Stimulated activated CD4-positive, alpha-beta T cell treated with anti-CD3 and anti-CD28 coated beads, TNF-alpha, amount 100 ng/mL, for 24 hours (primary cell): ENCODE results near the gene TSR1.
A peak's percentile ranks its signal among the peaks of the same experiment; 100 is the strongest.

Experiments used
- DNase-seq, 3 experiments: peaks; one replicate each; pipeline ENCODE4 v3.0.0-alpha.2; 2020; ENCODE audit warnings: low read depth in 3 of 3

The TSR1 gene

GRCh38 chr17:2336215-2336851 is at the start of gene TSR1:
TSR1 (minus strand) TSS chr17:2336457; CDS start chr17:2336427, 30 bp downstream.
- DNase-seq: peak; percentile 81 to 90 (median 86)

GRCh38 chr17:2385240-2386210 is 49.3 kb upstream of the TSR1 start:
- DNase-seq: no peak

- DNase-seq: no peak
These were observed 48.3 kb upstream of the TSR1 start for GRCh38 chr17:2384439-2385127.

- no peak for DNase-seq
These were observed 47.4 kb upstream of the TSR1 start for GRCh38 chr17:2383628-2384167.

- no peak for DNase-seq
These were observed 44.8 kb upstream of the TSR1 start for GRCh38 chr17:2380950-2381649.

- DNase-seq: no peak
These were observed 44.1 kb upstream of the TSR1 start for GRCh38 chr17:2380226-2380922.

GRCh38 chr17:2379489-2380225 is 43.4 kb upstream of the TSR1 start:
- no peak for DNase-seq

- DNase-seq: no peak
These were observed 42.6 kb upstream of the TSR1 start for GRCh38 chr17:2378905-2379304.

GRCh38 chr17:2377659-2378058 is 41.4 kb upstream of the TSR1 start:
- DNase-seq: no peak

- no peak for DNase-seq
These were observed 39.9 kb upstream of the TSR1 start for GRCh38 chr17:2376107-2376506.

GRCh38 chr17:2375406-2375805 is 39.1 kb upstream of the TSR1 start:
- no peak for DNase-seq

- DNase-seq: no peak
These were observed 38.5 kb upstream of the TSR1 start for GRCh38 chr17:2374549-2375285.

GRCh38 chr17:2373179-2373578 is 36.9 kb upstream of the TSR1 start:
- no peak for DNase-seq

GRCh38 chr17:2372681-2373080 is 36.4 kb upstream of the TSR1 start:
- DNase-seq: no peak

GRCh38 chr17:2372180-2372579 is 35.9 kb upstream of the TSR1 start:
- no peak for DNase-seq

- no peak for DNase-seq
These were observed 35.2 kb upstream of the TSR1 start for GRCh38 chr17:2371183-2372130.

GRCh38 chr17:2370211-2370589 is 33.9 kb upstream of the TSR1 start:
- no peak for DNase-seq

GRCh38 chr17:2369551-2370210 is 33.4 kb upstream of the TSR1 start:
- DNase-seq: no peak
